Endothelial cell of umbilical vein (primary cell): ENCODE results near the gene FHIT. TPM values are rescaled to one million over a fixed set of nuclear protein-coding genes. Genes with fewer than 3 reads are reported as not detected.

Experiments
- BruUV-seq: library from RNA; stranded (reverse); fragments of 400-500 nt; replicated peaks from 2 replicates; lab custom pipeline; 2021; lab: Mats Ljungman, UMichigan
- CTCF ChIA-PET: fragments of 300-600, 350-600 bp; sonication (Branson Sonifier 250); formaldehyde crosslinking; loops from one replicate; lab custom pipeline; 2021; ENCODE audit warnings: antibody characterized with exemption, inconsistent platforms; lab: Charles Lee
- POLR2A ChIA-PET: fragments of 300-600, 350-600 bp; sonication (Branson Sonifier 250); formaldehyde crosslinking; loops from one replicate; lab custom pipeline; 2021; ENCODE audit warnings: antibody characterized with exemption, inconsistent platforms; lab: Charles Lee
- DNase-seq: peaks from one replicate; pipeline ENCODE4 v3.0.0-alpha.2; 2011; ENCODE audit warnings: low read depth, low spot score
- FAIRE-seq: peaks from 2 replicates; lab custom pipeline; 2011; peaks lifted over from hg19 to GRCh38; lab: Jason Lieb, UNC
- H2AFZ ChIP-seq: 2 replicates; pipeline ENCODE4 v1.6.0; 2012; ENCODE audit warnings: low read depth, low read length, control low read depth, inconsistent platforms
- H3K27ac ChIP-seq: 2 replicates; pipeline ENCODE4 v1.5.1; 2011; ENCODE audit warnings: low read depth, mild to moderate bottlenecking, control low read depth, low read length, moderate library complexity; ENCODE audit not compliant: insufficient read depth
- H3K27me3 ChIP-seq, 2 experiments: 2 replicates each; pipeline versions ENCODE4 v1.6.0 to v1.6.1; 2011; ENCODE audit warnings: low read length in 2 of 2, mixed read lengths in 1 of 2; ENCODE audit not compliant: control insufficient read depth in 2 of 2, insufficient read depth in 2 of 2
- H3K36me3 ChIP-seq, 2 experiments: 2 replicates in 1 of 2; 3 replicates in 1 of 2; pipeline ENCODE4 v1.5.1; 2011; ENCODE audit warnings: low read length in 2 of 2, mild to moderate bottlenecking in 1 of 2, moderate library complexity in 1 of 2; ENCODE audit not compliant: control insufficient read depth in 2 of 2, insufficient read depth in 2 of 2; ENCODE audit errors: extremely low read depth in 1 of 2
- H3K4me1 ChIP-seq: 3 replicates; pipeline ENCODE4 v1.5.1; 2011; ENCODE audit warnings: mild to moderate bottlenecking, low read length; ENCODE audit not compliant: control insufficient read depth, insufficient read depth; ENCODE audit errors: extremely low read depth
- H3K4me2 ChIP-seq: 2 replicates; pipeline ENCODE4 v1.6.1; 2011; ENCODE audit warnings: low read length, control low read depth, mixed read lengths; ENCODE audit not compliant: insufficient read depth
- H3K4me3 ChIP-seq, 3 experiments: fragments of 200-600 bp in 1 of 3; sonication (generic), shearing (Covaris generic) in 1 of 3; replicated peaks in 1 of 3; 2 replicates each; pipeline ENCODE4 v1.5.1; 2011 to 2016; ENCODE audit warnings: control low read depth in 3 of 3, low read length in 3 of 3, mild to moderate bottlenecking in 2 of 3, inconsistent platforms in 1 of 3, low read depth in 1 of 3, moderate library complexity in 1 of 3; ENCODE audit not compliant: insufficient read depth in 1 of 3
- H3K79me2 ChIP-seq: 2 replicates; pipeline ENCODE4 v1.6.0; 2012; ENCODE audit warnings: low read length, inconsistent platforms; ENCODE audit not compliant: control insufficient read depth, insufficient read depth
- H3K9ac ChIP-seq: replicated peaks from 2 replicates; pipeline ENCODE3; 2011; ENCODE audit warnings: low read length, control low read depth; ENCODE audit not compliant: insufficient read depth; ENCODE audit errors: extremely low read depth
- H3K9me1 ChIP-seq: replicated peaks from 3 replicates; pipeline ENCODE4 v1.6.0; 2011; ENCODE audit warnings: mild to moderate bottlenecking, low read length; ENCODE audit not compliant: control insufficient read depth, insufficient read depth; ENCODE audit errors: extremely low read depth
- H3K9me3 ChIP-seq: replicated peaks from 2 replicates; pipeline ENCODE4 v1.5.1; 2012; ENCODE audit warnings: low read length, inconsistent platforms; ENCODE audit not compliant: control insufficient read depth, insufficient read depth
- H4K20me1 ChIP-seq: replicated peaks from 2 replicates; pipeline ENCODE3; 2011; ENCODE audit warnings: mild to moderate bottlenecking, low read length; ENCODE audit not compliant: control insufficient read depth, insufficient read depth; ENCODE audit errors: extremely low read depth
- CTCF ChIP-seq, 2 donors: IDR thresholded peaks; 1 replicate in 1 of 2; 2 replicates in 1 of 2; pipeline ENCODE4 v1.5.1; 2011; ENCODE audit warnings: low read length in 2 of 2, mild to moderate bottlenecking in 2 of 2, moderate library complexity in 2 of 2, control low read depth in 1 of 2, inconsistent platforms in 1 of 2, low read depth in 1 of 2; ENCODE audit not compliant: insufficient read depth in 1 of 2; ENCODE audit errors: extremely low read depth in 1 of 2
- EZH2 ChIP-seq: IDR thresholded peaks from 2 replicates; pipeline ENCODE4 v1.6.1; 2012; ENCODE audit warnings: borderline replicate concordance, low read depth, mild to moderate bottlenecking, moderate library complexity, low read length, inconsistent platforms; ENCODE audit not compliant: severe bottlenecking
- FOS ChIP-seq: IDR thresholded peaks from 2 replicates; pipeline ENCODE4 v1.6.1; 2011; ENCODE audit warnings: mild to moderate bottlenecking, low read length, moderate library complexity, borderline replicate concordance; ENCODE audit not compliant: insufficient read depth
- GATA2 ChIP-seq: IDR thresholded peaks from 2 replicates; pipeline ENCODE4 v1.7.0; 2011; ENCODE audit warnings: low read depth, mild to moderate bottlenecking, moderate library complexity, mixed read lengths, low read length; ENCODE audit not compliant: insufficient read length, insufficient read depth
- JUN ChIP-seq: IDR thresholded peaks from 2 replicates; pipeline ENCODE4 v1.6.1; 2011; ENCODE audit warnings: borderline replicate concordance, low read depth; ENCODE audit not compliant: insufficient read length, insufficient read depth
- MAX ChIP-seq: IDR thresholded peaks from 2 replicates; pipeline ENCODE4 v1.6.1; 2011; ENCODE audit not compliant: insufficient read depth, insufficient read length
- MYC ChIP-seq: IDR thresholded peaks from one replicate; pipeline ENCODE4 v1.6.1; 2011; ENCODE audit warnings: mild to moderate bottlenecking, low read depth, low read length
- POLR2A ChIP-seq: IDR thresholded peaks from 2 replicates; pipeline ENCODE4 v1.6.1; 2012; ENCODE audit warnings: low read depth, mild to moderate bottlenecking, control low read depth, low read length
- POLR2AphosphoS5 ChIP-seq: IDR thresholded peaks from 2 replicates; pipeline ENCODE4 v1.6.1; 2012; ENCODE audit warnings: low read depth, mild to moderate bottlenecking, control low read depth, low read length, moderate library complexity; ENCODE audit not compliant: insufficient read depth
- dilution Hi-C: fragments of 300-500 bp; cut with MboI; formaldehyde crosslinking; loops from one replicate; pipeline ENCODE4 v1.15.0; 2019; ENCODE audit warnings: low sequenced_read_pairs; ENCODE audit not compliant: extremely low pct_ligation_motif_present
- intact Hi-C: fragments of 100-400 bp; cut with micrococcal nuclease; formaldehyde crosslinking; loops from one replicate; pipeline ENCODE4 v1.10.0; 2022
- polyA plus RNA-seq, 4 experiments: library from polyadenylated mRNA; depleted of rRNA in 3 of 4; stranded (reverse) in 3 of 4; unstranded in 1 of 4; fragments of >200 nt; gene quantifications; 2 replicates each; pipeline versions ENCODE4 v1.2.1 to v1.2.3, GENCODE V29; 2011 to 2012; ENCODE audit warnings: missing spikeins in 1 of 4
- total RNA-seq: library from RNA; stranded (reverse); gene quantifications from 2 replicates; pipeline ENCODE4 v1.2.3, GENCODE V29; 2021

FHIT gene
- total and polyA plus RNA-seq, 2 donors (not counting 3 experiments of a cell fraction or from before 2014, with no cell fraction given): 0.47 to 2.2 TPM

GRCh38 chr3:60757724-60758123, 493.5 kb downstream of the FHIT start:
- TF ChIP-seq POLR2A (no peak), FOS (no peak), POLR2AphosphoS5 (no peak), JUN (no peak), EZH2 (no peak), CTCF (IDR thresholded peaks at IDR 0.05; ENCODE audit: extremely low read depth in 1 of 2, insufficient read depth in 1 of 2, low read depth in 1 of 2, low read length in 2 of 2) (no peak), GATA2 (no peak), MAX (no peak), MYC (no peak)
- Histone ChIP-seq H3K79me2 (no peaks in the 10 kb centered on the region), H3K4me1 (no peaks in the 10 kb centered on the region), H3K36me3 (no peaks in the 10 kb centered on the region), H2AFZ (no peak overlapping the region), H3K27me3 (no peaks in the 10 kb centered on the region), H3K9me1 (no peaks in the 10 kb centered on the region), H4K20me1 (no peaks in the 10 kb centered on the region), H3K9ac (no peak overlapping the region), H3K9me3 (no peaks in the 10 kb centered on the region), H3K4me3 (no peak overlapping the region), H3K27ac (no peak overlapping the region), H3K4me2 (no peak overlapping the region)
- no peak for DNase-seq
- ChIA-PET CTCF (no interaction called here), POLR2A (no interaction called here)
- no TSS peak for BruUV-seq
- dilution Hi-C loops (no loop called here), intact Hi-C loops (no loop called here)
- no peak for FAIRE-seq
